Fibroblast of lung (primary cell): ENCODE measurements around the gene PLOD3.

Experiments used
- CTCF ChIP-seq, 2 donors: IDR thresholded peaks in 1 of 2; conservative IDR thresholded peaks in 1 of 2; 1 replicate in 1 of 2; 2 replicates in 1 of 2; pipeline ENCODE4 v1.5.1; 2011 to 2012; ENCODE audit warnings: low read length in 2 of 2, control low read depth in 1 of 2, inconsistent platforms in 1 of 2, low read depth in 1 of 2, mild to moderate bottlenecking in 1 of 2
- EZH2 ChIP-seq: IDR thresholded peaks from 2 replicates; pipeline ENCODE4 v1.5.1; 2012; ENCODE audit warnings: low read length, control low read depth, mild to moderate bottlenecking; ENCODE audit errors: missing control alignments

DNA sequence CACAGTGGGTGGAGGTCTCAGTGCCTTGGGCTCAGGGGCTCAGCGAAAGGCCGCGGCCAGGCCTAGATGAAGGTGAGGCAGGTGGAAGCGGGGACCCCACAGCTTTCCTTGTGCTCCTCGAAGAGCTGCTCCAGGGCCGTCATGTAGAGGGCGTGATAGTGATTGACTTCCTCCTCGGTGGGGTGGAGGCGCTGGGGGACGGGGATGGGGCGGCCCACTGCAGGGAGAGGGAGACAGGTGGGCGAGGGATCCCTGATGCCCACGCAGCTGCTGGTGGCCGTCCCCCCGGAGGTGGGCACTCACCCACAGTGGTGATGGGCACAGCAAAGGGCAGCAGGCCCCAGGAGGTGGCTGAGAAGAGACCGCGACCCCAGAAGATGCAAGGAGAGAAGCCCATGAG, 21.5 kb downstream of the PLOD3 start:
- TF ChIP-seq CTCF (conservative IDR thresholded peaks at IDR 0.05 in 1 of 2, IDR thresholded peaks at IDR 0.05 in 1 of 2; ENCODE audit: low read depth in 1 of 2, low read length in 2 of 2), result no peak
- TF ChIP-seq EZH2, result no peak
